ENCODE results near the gene NFAM1.

Gene NFAM1

GRCh38 chr22:42396621-42397331 lies 35.4 kb downstream of the NFAM1 start:
- no peak for TF ChIP-seq TAF1 (IDR thresholded peaks at IDR 0.05; ENCODE audit: low read depth, low read length)
- TF ChIP-seq POLR2AphosphoS5 (IDR thresholded peaks at IDR 0.05; ENCODE audit: low read depth, low read length), result no peak
- TF ChIP-seq PAX5 (IDR thresholded peaks at IDR 0.05; ENCODE audit: insufficient read depth, low read length, severe bottlenecking), result no peak
- no peak for TF ChIP-seq POU2F2 (IDR thresholded peaks at IDR 0.05; ENCODE audit: low read depth, low read length)
- TF ChIP-seq SPI1 (IDR thresholded peaks at IDR 0.05; ENCODE audit: low read depth, low read length), result no peak; the same call in 1 of the 2 replicates
- TF ChIP-seq POLR2A (IDR thresholded peaks at IDR 0.05; ENCODE audit: low read depth, low read length), result no peak
- DNase-seq (ENCODE audit: insufficient read length, low spot score) (no peak), FAIRE-seq (no peak)

GRCh38 chr22:42389143-42389542 lies 43.1 kb downstream of the NFAM1 start:
- DNase-seq (ENCODE audit: insufficient read length, low spot score) (no peak), FAIRE-seq (no peak)
- no peak for TF ChIP-seq POLR2AphosphoS5 (IDR thresholded peaks at IDR 0.05; ENCODE audit: low read depth, low read length)
- TF ChIP-seq PAX5 (IDR thresholded peaks at IDR 0.05; ENCODE audit: insufficient read depth, low read length, severe bottlenecking), result no peak
- TF ChIP-seq TAF1 (IDR thresholded peaks at IDR 0.05; ENCODE audit: low read depth, low read length), result no peak
- no peak for TF ChIP-seq SPI1 (IDR thresholded peaks at IDR 0.05; ENCODE audit: low read depth, low read length)
- no peak for TF ChIP-seq POU2F2 (IDR thresholded peaks at IDR 0.05; ENCODE audit: low read depth, low read length)
- TF ChIP-seq POLR2A (IDR thresholded peaks at IDR 0.05; ENCODE audit: low read depth, low read length), result no peak

- DNase-seq (ENCODE audit: insufficient read length, low spot score) (no peak), FAIRE-seq (no peak)
Observed at GRCh38 chr22:42388130-42388797, 43.9 kb downstream of the NFAM1 start.

GRCh38 chr22:42387631-42388030 lies 44.6 kb downstream of the NFAM1 start:
- no peak for FAIRE-seq
- TF ChIP-seq PAX5 (IDR thresholded peaks at IDR 0.05; ENCODE audit: insufficient read depth, low read length, severe bottlenecking), result no peak
- no peak for TF ChIP-seq POLR2AphosphoS5 (IDR thresholded peaks at IDR 0.05; ENCODE audit: low read depth, low read length)
- no peak for TF ChIP-seq TAF1 (IDR thresholded peaks at IDR 0.05; ENCODE audit: low read depth, low read length)
- TF ChIP-seq POU2F2 (IDR thresholded peaks at IDR 0.05; ENCODE audit: low read depth, low read length), result no peak
- no peak for TF ChIP-seq SPI1 (IDR thresholded peaks at IDR 0.05; ENCODE audit: low read depth, low read length)
- TF ChIP-seq POLR2A (IDR thresholded peaks at IDR 0.05; ENCODE audit: low read depth, low read length), result no peak
- DNase-seq (ENCODE audit: insufficient read length, low spot score), result no peak

More at GRCh38 chr22:42388130-42388797, 43.9 kb downstream of the NFAM1 start:
- TF ChIP-seq POLR2AphosphoS5 (IDR thresholded peaks at IDR 0.05; ENCODE audit: low read depth, low read length) (no peak), TAF1 (IDR thresholded peaks at IDR 0.05; ENCODE audit: low read depth, low read length) (no peak), POU2F2 (IDR thresholded peaks at IDR 0.05; ENCODE audit: low read depth, low read length) (no peak), POLR2A (IDR thresholded peaks at IDR 0.05; ENCODE audit: low read depth, low read length) (no peak), SPI1 (IDR thresholded peaks at IDR 0.05; ENCODE audit: low read depth, low read length) (no peak), PAX5 (IDR thresholded peaks at IDR 0.05; ENCODE audit: insufficient read depth, low read length, severe bottlenecking) (no peak)

- TF ChIP-seq PAX5 (IDR thresholded peaks at IDR 0.05; ENCODE audit: insufficient read depth, low read length, severe bottlenecking), result no peak
- TF ChIP-seq POLR2AphosphoS5 (IDR thresholded peaks at IDR 0.05; ENCODE audit: low read depth, low read length), result no peak
- no peak for TF ChIP-seq POU2F2 (IDR thresholded peaks at IDR 0.05; ENCODE audit: low read depth, low read length)
- TF ChIP-seq POLR2A (IDR thresholded peaks at IDR 0.05; ENCODE audit: low read depth, low read length), result no peak
- TF ChIP-seq SPI1 (IDR thresholded peaks at IDR 0.05; ENCODE audit: low read depth, low read length), result no peak
- no peak for TF ChIP-seq TAF1 (IDR thresholded peaks at IDR 0.05; ENCODE audit: low read depth, low read length)
- no peak for FAIRE-seq
- no peak for DNase-seq (ENCODE audit: insufficient read length, low spot score)
Observed at GRCh38 chr22:42385696-42386095, 46.5 kb downstream of the NFAM1 start.

GRCh38 chr22:42384506-42384905 lies 47.7 kb downstream of the NFAM1 start:
- TF ChIP-seq POLR2A (IDR thresholded peaks at IDR 0.05; ENCODE audit: low read depth, low read length) (no peak), SPI1 (IDR thresholded peaks at IDR 0.05; ENCODE audit: low read depth, low read length) (no peak), TAF1 (IDR thresholded peaks at IDR 0.05; ENCODE audit: low read depth, low read length) (no peak)
- FAIRE-seq, result no peak
- no peak for DNase-seq (ENCODE audit: insufficient read length, low spot score)

GRCh38 chr22:42383851-42384417 lies 48.3 kb downstream of the NFAM1 start:
- FAIRE-seq (no peak), DNase-seq (ENCODE audit: insufficient read length, low spot score) (no peak)

GRCh38 chr22:42383287-42383686 lies 48.9 kb downstream of the NFAM1 start:
- TF ChIP-seq POLR2A (IDR thresholded peaks at IDR 0.05; ENCODE audit: low read depth, low read length), result no peak
- TF ChIP-seq SPI1 (IDR thresholded peaks at IDR 0.05; ENCODE audit: low read depth, low read length), result no peak
- TF ChIP-seq POU2F2 (IDR thresholded peaks at IDR 0.05; ENCODE audit: low read depth, low read length), result no peak
- no peak for TF ChIP-seq POLR2AphosphoS5 (IDR thresholded peaks at IDR 0.05; ENCODE audit: low read depth, low read length)
- TF ChIP-seq TAF1 (IDR thresholded peaks at IDR 0.05; ENCODE audit: low read depth, low read length), result no peak
- TF ChIP-seq PAX5 (IDR thresholded peaks at IDR 0.05; ENCODE audit: insufficient read depth, low read length, severe bottlenecking), result no peak
- FAIRE-seq, result no peak
- no peak for DNase-seq (ENCODE audit: insufficient read length, low spot score)

More at GRCh38 chr22:42383851-42384417, 48.3 kb downstream of the NFAM1 start:
- TF ChIP-seq POLR2AphosphoS5 (IDR thresholded peaks at IDR 0.05; ENCODE audit: low read depth, low read length) (no peak), SPI1 (IDR thresholded peaks at IDR 0.05; ENCODE audit: low read depth, low read length) (no peak), TAF1 (IDR thresholded peaks at IDR 0.05; ENCODE audit: low read depth, low read length) (no peak)

- TF ChIP-seq POLR2A (IDR thresholded peaks at IDR 0.05; ENCODE audit: low read depth, low read length) (no peak), POLR2AphosphoS5 (IDR thresholded peaks at IDR 0.05; ENCODE audit: low read depth, low read length) (no peak), TAF1 (IDR thresholded peaks at IDR 0.05; ENCODE audit: low read depth, low read length) (no peak), POU2F2 (IDR thresholded peaks at IDR 0.05; ENCODE audit: low read depth, low read length) (no peak), PAX5 (IDR thresholded peaks at IDR 0.05; ENCODE audit: insufficient read depth, low read length, severe bottlenecking) (no peak), SPI1 (IDR thresholded peaks at IDR 0.05; ENCODE audit: low read depth, low read length) (no peak)
- DNase-seq (ENCODE audit: insufficient read length, low spot score), result no peak
Observed at GRCh38 chr22:42380769-42381551, 51.2 kb downstream of the NFAM1 start.

More at GRCh38 chr22:42380769-42381551, 51.2 kb downstream of the NFAM1 start:
- no peak for FAIRE-seq
